K562 (cell line): ENCODE measurements around the gene HHLA2. TPM values are rescaled to one million over a fixed set of nuclear protein-coding genes. Genes with fewer than 3 reads are reported as not detected.

Experiments
- ATAC-seq: fragments of 200-7000 bp; cut with Tn5 transposase; 3 replicates; pipeline ENCODE4 v1.9.1; 2020; ENCODE audit warnings: moderate library complexity
- BruUV-seq: library from RNA; stranded (reverse); fragments of 400-500 nt; replicated peaks from 2 replicates; lab custom pipeline; 2021; lab: Mats Ljungman, UMichigan
- CTCF ChIA-PET: fragments of 300-600 bp; formaldehyde crosslinking; extraction: SDS; loops from one replicate; lab custom pipeline; 2021; ENCODE audit warnings: low intra/inter-chr PET ratio; lab: Yijun Ruan, JAX
- POLR2A ChIA-PET: fragments of 300-600, 350-650 bp; sonication (Branson Sonifier 250); formaldehyde crosslinking; extraction: SDS; loops from one replicate; lab custom pipeline; 2021; ENCODE audit warnings: antibody characterized with exemption, inconsistent platforms; lab: Yijun Ruan, JAX
- DNase-seq, 4 experiments: peaks; one replicate each; pipeline versions ENCODE4 v3.0.0 to v3.0.0-alpha.2; 2011 to 2018; ENCODE audit warnings: low spot score in 3 of 4, mixed read lengths in 3 of 4; ENCODE audit errors: extremely low read depth in 1 of 4
- FAIRE-seq: peaks from 2 replicates; lab custom pipeline; 2011; peaks lifted over from hg19 to GRCh38; lab: Jason Lieb, UNC
- H2AFZ ChIP-seq: 2 replicates; pipeline ENCODE4 v1.6.0; 2011; ENCODE audit warnings: low read depth, low read length, control low read depth, inconsistent platforms
- H3K27ac ChIP-seq: fragments of 200-600 bp; 3 replicates; pipeline ENCODE4 v1.8.0; 2011; ENCODE audit warnings: low read depth, mild to moderate bottlenecking, control low read depth, inconsistent platforms, low read length, moderate library complexity, mixed read lengths; ENCODE audit errors: extremely low read depth
- H3K27me3 ChIP-seq, 2 experiments: fragments of 300-600 bp in 1 of 2; 2 replicates in 1 of 2; 3 replicates in 1 of 2; pipeline versions ENCODE4 v1.6.0 to v1.8.0; 2011; ENCODE audit warnings: inconsistent platforms in 2 of 2, low read length in 2 of 2, mild to moderate bottlenecking in 1 of 2, mixed read lengths in 1 of 2, moderate library complexity in 1 of 2; ENCODE audit not compliant: control insufficient read depth in 2 of 2, insufficient read depth in 2 of 2
- H3K36me3 ChIP-seq: fragments of 300-600 bp; 3 replicates; pipeline ENCODE4 v1.8.0; 2011; ENCODE audit warnings: mild to moderate bottlenecking, low read length, inconsistent platforms; ENCODE audit not compliant: control insufficient read depth, insufficient read depth
- H3K4me1 ChIP-seq, 2 experiments: fragments of 200-600 bp in 1 of 2; replicated peaks in 1 of 2; 2 replicates in 1 of 2; 3 replicates in 1 of 2; pipeline versions ENCODE4 v1.5.1 to v1.8.0; 2011; ENCODE audit warnings: inconsistent platforms in 2 of 2, low read length in 2 of 2, mild to moderate bottlenecking in 1 of 2, mixed read lengths in 1 of 2, moderate library complexity in 1 of 2; ENCODE audit not compliant: control insufficient read depth in 2 of 2, insufficient read depth in 2 of 2
- H3K4me2 ChIP-seq: 2 replicates; pipeline ENCODE4 v1.6.1; 2011; ENCODE audit warnings: low read length, control low read depth, inconsistent platforms, mixed read lengths; ENCODE audit not compliant: insufficient read depth
- H3K4me3 ChIP-seq: fragments of 200-600 bp; sonication (generic), shearing (Covaris generic); 2 replicates; pipeline ENCODE4 v1.5.1; 2016; ENCODE audit warnings: control low read depth, inconsistent platforms
- H3K79me2 ChIP-seq: fragments of 200-600 bp; 3 replicates; pipeline ENCODE4 v1.8.0; 2011; ENCODE audit warnings: low read length, inconsistent platforms; ENCODE audit not compliant: control insufficient read depth, insufficient read depth
- H3K9ac ChIP-seq, 2 experiments: 2 replicates each; pipeline versions ENCODE4 v1.6.0 to v1.6.1; 2011; ENCODE audit warnings: low read depth in 2 of 2, low read length in 2 of 2, control low read depth in 1 of 2, inconsistent platforms in 1 of 2, mild to moderate bottlenecking in 1 of 2, mixed read lengths in 1 of 2; ENCODE audit not compliant: insufficient read depth in 1 of 2
- H3K9me1 ChIP-seq: one replicate; pipeline ENCODE4 v1.6.0; 2011; ENCODE audit warnings: inconsistent platforms, mild to moderate bottlenecking, low read length, moderate library complexity; ENCODE audit not compliant: control insufficient read depth, insufficient read depth
- H3K9me3 ChIP-seq: replicated peaks from 2 replicates; pipeline ENCODE4 v1.5.1; 2011; ENCODE audit warnings: low read depth, low read length, inconsistent platforms; ENCODE audit not compliant: control insufficient read depth, insufficient read depth
- H4K20me1 ChIP-seq: replicated peaks from 2 replicates; pipeline ENCODE4 v1.6.1; 2011; ENCODE audit warnings: low read length, inconsistent platforms, mixed read lengths; ENCODE audit not compliant: control insufficient read depth, insufficient read depth
- CCNT2 ChIP-seq: IDR thresholded peaks from 2 replicates; pipeline ENCODE4 v1.6.1; 2011; ENCODE audit warnings: borderline replicate concordance, low read depth, mild to moderate bottlenecking, moderate library complexity, mixed read lengths, low read length; ENCODE audit not compliant: insufficient read length; ENCODE audit errors: extremely low read depth
- PRDM10 ChIP-seq: fragments of 450-650 bp; IDR thresholded peaks from 2 replicates; pipeline ENCODE4 v1.6.1; 2018; ENCODE audit not compliant: partially characterized antibody
- WGBS: fragments of 100-300 bp; shearing (Covaris generic); methylation state at CpG from one replicate; pipeline ENCODE4 v1.1.6; 2016; ENCODE audit warnings: low coverage, mixed read lengths; ENCODE audit not compliant: insufficient coverage; ENCODE audit errors: missing lambda C conversion rate; 5-methylcytosine and 5-hydroxymethylcytosine counted together
- in situ Hi-C: fragments of 300-500 bp; cut with MboI; formaldehyde crosslinking; loops from 4 replicates; pipeline ENCODE4 v1.15.0; 2018; ENCODE audit warnings: inconsistent platforms, mixed read lengths
- intact Hi-C: fragments of 100-400 bp; cut with micrococcal nuclease; formaldehyde crosslinking; loops from 2 replicates; pipeline ENCODE4 v1.14.2; 2022
- polyA plus RNA-seq, 8 experiments: library from polyadenylated mRNA; depleted of rRNA in 4 of 8; stranded (reverse) in 5 of 8; unstranded in 3 of 8; fragments of >200 nt; fragmentation: Nextera tagmentation in 2 of 8; fragmentation: Illumina TruSeq in 1 of 8; extraction: Ambion mirVana in 2 of 8; extraction: Trizol in 1 of 8; gene quantifications; 2 replicates each; pipeline versions ENCODE4 v1.2.1 to v1.2.3, GENCODE V29; 2011 to 2014; ENCODE audit warnings: inconsistent platforms in 1 of 8, missing spikeins in 1 of 8
- total RNA-seq, 7 experiments: library from RNA; depleted of rRNA in 6 of 7; stranded (reverse); fragments of >200 nt in 6 of 7; fragmentation: Illumina TruSeq in 2 of 7; extraction: Trizol in 2 of 7; gene quantifications; 2 replicates each; pipeline versions ENCODE4 v1.2.1 to v1.2.3, GENCODE V29; 2011 to 2021; ENCODE audit warnings: low replicate concordance in 1 of 7

Gene HHLA2
- total and polyA plus RNA-seq, 9 of the 15 experiments (the other 6 are each of a cell fraction or from before 2014, with no cell fraction given): 0.04 TPM; not detected in 7

GRCh38 chr3:108393128-108393900, 97.0 kb downstream of the HHLA2 start:
- ChIA-PET CTCF (no interaction called here), POLR2A (interaction anchor here (0.6 kb wide), 1 partner anchor 52 kb away, joined by 3 read pairs; no protein-coding TSS in a partner anchor)
- Histone ChIP-seq H3K79me2 (no peaks in the 10 kb centered on the region), H3K4me1 (no peaks in the 10 kb centered on the region), H4K20me1 (no peaks in the 10 kb centered on the region), H3K36me3 (no peaks in the 10 kb centered on the region), H3K4me2 (no peak overlapping the region), H3K9me1 (no peaks in the 10 kb centered on the region), H2AFZ (no peak overlapping the region), H3K27me3 (no peaks in the 10 kb centered on the region; a peak in 2 of 5 replicates), H3K9ac (no peak overlapping the region), H3K4me3 (no peak overlapping the region), H3K9me3 (no peaks in the 10 kb centered on the region), H3K27ac (no peak overlapping the region)
- no peak for FAIRE-seq
- in situ Hi-C loops: no loop called here
- intact Hi-C loops: no loop called here
- WGBS: 0% methylated on average over 1 of the region's 3 CpGs
- no TSS peak for BruUV-seq
- peak; percentile 34 for TF ChIP-seq PRDM10
- no peak for TF ChIP-seq CCNT2
- no peak for ATAC-seq
- no peak for DNase-seq
